GM19193 (cell line): ENCODE measurements around the gene SECISBP2L.

Experiments
- POLR2A ChIP-seq: IDR thresholded peaks from 4 replicates; pipeline ENCODE4 v1.6.1; 2011; ENCODE audit not compliant: insufficient read depth, insufficient read length; ENCODE audit errors: extremely low read depth

Gene SECISBP2L

GRCh38 chr15:49037546-49037940, 8.7 kb downstream of the SECISBP2L start:
- TF ChIP-seq POLR2A, result no peak

GRCh38 chr15:49036650-49037545, 9.3 kb downstream of the SECISBP2L start:
- no peak for TF ChIP-seq POLR2A

- no peak for TF ChIP-seq POLR2A
Measured at GRCh38 chr15:49035825-49036224, 10.4 kb downstream of the SECISBP2L start.

GRCh38 chr15:49032601-49033145, 13.6 kb downstream of the SECISBP2L start:
- no peak for TF ChIP-seq POLR2A

- no peak for TF ChIP-seq POLR2A
Measured at GRCh38 chr15:49031804-49032203, 14.4 kb downstream of the SECISBP2L start.

GRCh38 chr15:49026700-49027099, 19.5 kb downstream of the SECISBP2L start:
- no peak for TF ChIP-seq POLR2A

GRCh38 chr15:49024840-49025239, 21.4 kb downstream of the SECISBP2L start:
- TF ChIP-seq POLR2A, result no peak

- TF ChIP-seq POLR2A, result no peak
Measured at GRCh38 chr15:49023354-49023753, 22.9 kb downstream of the SECISBP2L start.

GRCh38 chr15:49015896-49016295, 30.4 kb downstream of the SECISBP2L start:
- no peak for TF ChIP-seq POLR2A

- no peak for TF ChIP-seq POLR2A
Measured at GRCh38 chr15:48999314-48999713, 46.9 kb downstream of the SECISBP2L start.

- TF ChIP-seq POLR2A, result no peak
Measured at GRCh38 chr15:48996276-48996675, 50.0 kb downstream of the SECISBP2L start.

- TF ChIP-seq POLR2A, result no peak
Measured at GRCh38 chr15:48993380-48993779, 52.9 kb downstream of the SECISBP2L start.

- no peak for TF ChIP-seq POLR2A
Measured at GRCh38 chr15:48992545-48992944, 53.7 kb downstream of the SECISBP2L start.

- TF ChIP-seq POLR2A, result no peak
Measured at GRCh38 chr15:48992096-48992495, 54.1 kb downstream of the SECISBP2L start.

- TF ChIP-seq POLR2A, result no peak
Measured at GRCh38 chr15:48989170-48989569, 57.1 kb downstream of the SECISBP2L start.

GRCh38 chr15:48987142-48987541, 59.1 kb downstream of the SECISBP2L start:
- TF ChIP-seq POLR2A, result no peak

GRCh38 chr15:48986240-48986639, 60.0 kb downstream of the SECISBP2L start:
- no peak for TF ChIP-seq POLR2A

GRCh38 chr15:48985516-48985915, 60.7 kb downstream of the SECISBP2L start:
- TF ChIP-seq POLR2A, result no peak
